GM19324 (cell line): ENCODE results near the gene AADACL4.

ENCODE experiments used
- ATAC-seq: cut with Tn5 transposase; IDR thresholded peaks from one replicate; pipeline ENCODE4 v1.9.1; 2021; ENCODE audit warnings: mild to moderate bottlenecking, moderate library complexity; ENCODE audit not compliant: unreplicated experiment, low FRiP score

Gene AADACL4

GRCh38 chr1:12610305-12610935, 33.5 kb upstream of the AADACL4 start:
- ATAC-seq, result no peak

- no peak for ATAC-seq
Observed at GRCh38 chr1:12610941-12611340, 32.9 kb upstream of the AADACL4 start.

DNA sequence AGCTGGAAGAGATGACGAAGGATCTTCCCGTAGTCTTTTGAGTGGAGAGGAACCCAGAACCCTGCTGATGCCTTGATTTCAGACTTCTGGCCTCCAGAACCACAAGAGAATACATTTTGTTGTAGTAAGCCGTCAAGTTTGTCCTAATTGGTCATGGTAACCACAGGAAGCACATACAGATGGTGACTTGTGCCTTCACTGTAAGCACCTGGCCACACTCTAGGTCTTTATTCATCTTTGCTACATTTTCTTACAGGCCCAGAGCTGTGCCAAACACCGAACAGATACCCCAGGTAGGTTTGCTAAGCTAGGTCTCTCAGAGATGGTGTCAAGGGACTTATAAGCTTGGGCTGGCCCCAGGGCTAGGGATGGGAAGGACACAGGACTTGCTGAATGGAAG, 30.7 kb upstream of the AADACL4 start:
- no peak for ATAC-seq

- ATAC-seq, result no peak
Observed at GRCh38 chr1:12614402-12615158, 29.3 kb upstream of the AADACL4 start.

DNA sequence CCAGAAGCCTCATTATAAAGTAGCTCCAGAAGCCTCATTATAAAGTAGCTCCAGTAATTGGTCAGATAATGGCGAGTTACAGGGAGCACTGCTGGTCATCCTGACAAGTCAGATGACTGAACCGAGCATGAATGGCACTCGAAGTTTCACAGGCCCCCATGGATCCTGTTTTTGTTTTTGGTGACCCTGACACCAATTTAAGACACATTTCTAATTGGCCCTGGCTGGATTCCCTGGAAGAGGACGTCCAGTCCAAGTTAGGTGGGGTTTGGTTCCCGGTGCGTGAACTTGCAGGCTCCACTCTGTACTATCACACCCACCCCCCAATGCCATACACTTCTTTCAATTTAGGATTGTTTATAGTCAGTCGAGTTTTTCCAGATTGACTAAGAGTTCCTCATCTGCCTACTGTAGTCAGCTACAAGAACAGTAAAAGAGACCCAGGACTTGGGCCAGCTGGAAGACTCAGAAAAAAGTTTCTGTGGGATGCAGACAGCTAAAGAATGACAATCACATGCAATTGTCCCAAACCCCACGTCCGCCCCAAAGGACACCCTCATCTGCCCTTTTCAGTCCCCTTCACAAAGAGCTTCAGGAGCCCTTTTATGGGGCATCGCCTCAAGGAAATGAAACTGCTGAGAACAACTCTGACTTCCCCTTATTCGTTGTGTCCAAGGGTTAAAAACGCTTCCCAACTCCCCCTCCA, 28.6 kb upstream of the AADACL4 start:
- no peak for ATAC-seq

DNA sequence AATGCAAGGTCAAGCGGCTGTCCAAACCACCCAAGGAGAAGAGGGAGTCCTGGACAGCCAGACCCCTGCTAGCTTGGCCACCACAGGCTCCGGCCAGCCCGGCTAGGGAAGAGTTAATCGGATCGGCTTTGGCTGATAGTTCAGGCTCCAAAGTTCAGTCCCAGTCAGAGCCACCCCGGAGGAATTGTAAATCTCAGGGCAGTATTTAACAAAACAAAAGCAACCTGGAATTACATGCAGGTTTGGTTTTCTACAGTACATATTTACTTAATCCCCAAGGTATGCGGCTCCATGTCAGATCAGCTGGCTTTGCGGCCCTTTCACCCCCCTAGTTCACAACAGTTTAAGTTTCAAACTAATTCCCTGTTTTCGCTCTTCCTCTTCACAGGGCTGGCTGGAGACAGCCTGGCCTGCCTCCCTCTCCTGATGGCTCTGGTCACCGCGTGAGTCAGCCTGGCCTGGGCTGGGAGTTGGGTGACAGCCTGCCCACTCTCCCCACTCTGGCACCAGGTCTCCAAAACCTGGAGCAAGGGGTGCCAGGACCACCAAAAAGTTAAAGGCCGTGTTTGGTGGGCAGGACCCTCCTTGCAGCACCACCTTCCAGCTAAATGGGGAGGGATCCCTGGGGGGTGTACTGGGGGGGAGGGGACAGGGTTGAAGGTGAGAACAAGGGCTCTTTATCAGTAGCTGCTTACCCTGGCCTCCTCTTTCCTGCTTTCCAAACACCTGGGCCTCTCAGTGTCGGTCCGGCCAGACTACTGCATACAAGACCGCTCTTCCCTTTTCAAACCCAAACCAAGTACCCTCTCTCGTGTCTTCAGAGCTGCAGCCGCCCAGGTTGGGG, 27.8 kb upstream of the AADACL4 start:
- no peak for ATAC-seq

DNA sequence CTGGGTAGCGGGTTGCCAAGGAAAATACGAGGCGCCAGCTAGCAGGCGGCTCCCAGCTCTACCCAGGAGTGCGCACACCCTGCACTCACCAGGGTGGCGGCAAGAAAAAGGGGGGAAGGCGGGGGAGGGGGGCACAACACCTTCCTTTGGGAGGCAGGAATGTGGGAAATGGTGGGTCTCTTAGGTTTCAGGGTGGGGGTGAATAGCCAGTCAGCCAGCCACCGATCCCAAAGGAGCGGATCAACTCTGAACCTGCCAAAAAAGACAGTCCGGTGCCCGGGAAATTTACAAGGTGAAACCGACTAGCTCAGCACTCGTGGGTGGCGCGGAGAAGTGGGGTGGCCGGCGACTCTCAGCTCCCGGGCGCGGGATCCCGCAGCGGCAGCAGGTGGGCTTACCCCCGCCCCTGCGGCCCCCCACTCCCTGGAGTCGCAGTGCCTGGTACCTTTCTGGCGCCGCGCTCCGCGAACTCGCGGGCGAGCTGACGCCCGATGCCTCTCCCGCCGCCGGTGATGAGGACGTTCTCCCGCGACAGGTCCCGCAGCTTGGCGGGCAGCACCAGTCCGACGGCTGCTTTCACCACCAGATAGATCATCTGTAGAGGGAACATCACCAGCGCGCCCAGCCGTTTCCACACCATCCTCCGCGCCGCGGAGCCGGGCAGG, 27.0 kb upstream of the AADACL4 start:
- no peak for ATAC-seq

DNA sequence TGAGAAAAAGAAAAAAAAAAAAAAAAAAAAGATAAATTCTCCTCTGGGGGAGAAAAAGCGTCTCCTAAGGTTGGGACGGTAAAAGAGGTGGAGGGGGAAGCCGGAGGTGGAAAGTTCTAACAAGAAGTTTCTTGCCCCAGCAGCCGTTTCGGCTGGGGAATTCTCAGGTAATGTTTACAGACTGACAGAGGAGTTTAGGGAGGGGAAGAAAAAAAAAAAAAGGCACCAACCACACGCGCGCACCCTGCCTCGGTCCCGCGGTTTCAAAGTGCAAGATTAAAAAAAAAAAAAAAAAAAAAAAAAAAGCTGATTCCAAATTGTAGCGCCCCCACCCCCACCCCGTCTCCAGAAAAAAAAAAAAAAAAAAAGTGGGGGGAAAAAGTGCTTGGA, 26.4 kb upstream of the AADACL4 start:
- ATAC-seq, result no peak

GRCh38 chr1:12617901-12618660, 25.8 kb upstream of the AADACL4 start, which contains the start of gene DHRS3:
DHRS3 (minus strand) TSS chr1:12618210; CDS start chr1:12617348, 862 bp downstream.
- peak; percentile 35 for ATAC-seq

GRCh38 chr1:12618661-12618964, 25.3 kb upstream of the AADACL4 start:
- peak; percentile 13 for ATAC-seq

- no peak for ATAC-seq
Observed at GRCh38 chr1:12618965-12619791, 24.7 kb upstream of the AADACL4 start.

GRCh38 chr1:12619792-12620487, 23.9 kb upstream of the AADACL4 start:
- ATAC-seq, result peak; percentile 39

DNA sequence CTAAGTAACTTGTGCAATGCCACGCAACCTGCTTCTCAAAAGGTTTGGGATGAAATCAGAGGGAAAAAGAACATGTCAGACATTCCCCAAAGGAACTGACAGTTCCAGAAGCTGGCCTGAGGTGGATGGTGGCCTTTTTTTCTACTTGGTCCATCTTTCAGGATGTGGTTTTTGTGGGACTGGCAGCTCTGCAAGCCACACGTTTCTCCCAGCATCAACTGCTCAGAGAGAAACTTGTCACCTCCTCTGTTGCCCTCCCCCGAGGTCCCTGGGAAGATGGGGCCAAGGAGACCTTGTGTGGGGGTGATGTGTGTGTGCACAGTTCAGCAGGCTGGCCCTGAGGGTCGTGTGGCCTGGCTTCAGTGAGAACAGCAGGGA, 23.4 kb upstream of the AADACL4 start:
- ATAC-seq, result no peak

DNA sequence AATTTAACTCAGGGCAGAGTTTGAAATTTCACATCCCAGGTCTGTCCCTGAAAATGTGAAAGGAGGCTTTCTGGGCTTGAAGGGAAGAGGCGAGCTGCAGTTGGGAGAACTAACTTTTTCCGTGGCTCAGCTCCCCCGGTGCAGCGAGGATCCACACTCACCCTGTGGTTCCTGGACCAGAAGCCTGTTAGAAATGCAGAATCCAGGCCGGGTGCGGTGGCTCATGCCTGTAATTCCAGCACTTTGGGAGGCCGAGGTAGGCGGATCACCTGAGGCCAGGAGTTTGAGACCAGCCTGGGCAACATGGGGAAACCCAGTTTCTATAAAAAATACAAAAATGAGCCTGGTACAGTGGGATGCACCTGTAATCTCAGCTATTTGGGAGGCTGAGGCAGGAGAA, 23.0 kb upstream of the AADACL4 start:
- no peak for ATAC-seq

- ATAC-seq, result no peak
Observed at GRCh38 chr1:12621346-12622335, 22.2 kb upstream of the AADACL4 start.

DNA sequence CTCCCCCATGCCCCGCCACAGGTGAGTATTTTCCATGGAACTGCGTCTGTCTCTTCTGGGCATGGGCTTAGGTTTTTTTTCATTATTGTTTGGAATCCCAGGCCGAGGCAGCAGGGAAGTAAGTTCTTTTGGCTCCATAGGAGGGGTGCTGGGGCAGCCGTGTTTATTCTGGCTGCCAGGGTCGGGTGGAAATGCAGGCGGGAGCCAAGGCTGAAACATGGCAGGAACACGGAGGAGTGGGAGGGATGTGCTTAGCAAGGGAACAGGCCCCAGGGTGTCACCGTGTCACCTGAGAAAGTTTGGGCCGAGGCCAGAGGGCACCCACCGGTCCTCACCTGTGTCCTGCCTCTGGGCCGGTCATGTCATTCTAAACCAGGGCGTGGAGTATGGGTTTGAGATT, 21.4 kb upstream of the AADACL4 start:
- no peak for ATAC-seq

DNA sequence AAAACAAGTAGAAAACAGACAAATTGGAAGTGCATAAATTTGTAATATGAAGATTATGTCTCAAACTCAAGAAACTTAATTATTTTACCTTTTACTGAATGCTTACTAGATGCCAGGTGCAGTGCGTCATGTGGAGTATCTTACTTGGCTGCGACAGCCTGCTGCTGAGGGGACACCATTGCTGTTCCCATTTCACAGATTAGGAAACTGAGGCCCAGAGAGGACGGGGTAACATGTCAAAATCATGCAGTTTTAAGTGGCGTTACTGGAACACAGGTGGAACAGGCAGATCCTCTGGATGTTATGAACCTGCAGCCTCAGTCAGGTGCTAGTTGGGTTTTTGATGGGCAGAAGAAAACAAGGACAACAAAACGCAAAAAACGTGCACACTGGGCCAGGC, 18.6 kb upstream of the AADACL4 start:
- no peak for ATAC-seq
